CD14-positive monocyte (primary cell): ENCODE measurements around the gene DLX4. TPM values are rescaled to one million over a fixed set of nuclear protein-coding genes. Genes with fewer than 3 reads are reported as not detected.

Experiments used
- DNase-seq, 3 donors: peaks; one replicate each; pipeline ENCODE4 v3.0.0-alpha.2; 2011 to 2022
- H2AFZ ChIP-seq: 2 replicates; pipeline ENCODE4 v1.6.0; 2012; ENCODE audit warnings: mild to moderate bottlenecking, low read depth, low read length, inconsistent platforms; ENCODE audit not compliant: insufficient read depth, poor library complexity, severe bottlenecking
- H3K27ac ChIP-seq, 2 donors: 1 replicate in 1 of 2; 2 replicates in 1 of 2; pipeline ENCODE4 v1.5.1; 2012 to 2013; ENCODE audit warnings: low read length in 2 of 2, control low read depth in 1 of 2, inconsistent platforms in 1 of 2, low read depth in 1 of 2, mild to moderate bottlenecking in 1 of 2
- H3K27me3 ChIP-seq, 2 donors: one replicate each; pipeline versions ENCODE4 v1.6.0 to v1.6.1; 2011 to 2013; ENCODE audit warnings: low read length in 2 of 2; ENCODE audit not compliant: control insufficient read depth in 2 of 2, insufficient read depth in 2 of 2
- H3K36me3 ChIP-seq, 2 donors: replicated peaks in 1 of 2; 1 replicate in 1 of 2; 2 replicates in 1 of 2; pipeline versions ENCODE4 v1.5.1 to v1.6.1; 2012 to 2013; ENCODE audit warnings: low read length in 2 of 2, control low read depth in 1 of 2, inconsistent platforms in 1 of 2, mild to moderate bottlenecking in 1 of 2; ENCODE audit not compliant: insufficient read depth in 2 of 2, control insufficient read depth in 1 of 2
- H3K4me1 ChIP-seq, 2 donors: 1 replicate in 1 of 2; 2 replicates in 1 of 2; pipeline versions ENCODE4 v1.5.1 to v1.6.1; 2012 to 2013; ENCODE audit warnings: low read length in 2 of 2, control low read depth in 1 of 2, inconsistent platforms in 1 of 2, mild to moderate bottlenecking in 1 of 2, moderate library complexity in 1 of 2; ENCODE audit not compliant: insufficient read depth in 2 of 2, control insufficient read depth in 1 of 2
- H3K4me2 ChIP-seq: replicated peaks from 2 replicates; pipeline ENCODE3; 2012; ENCODE audit warnings: low read length, moderate library complexity, mild to moderate bottlenecking; ENCODE audit not compliant: poor library complexity, severe bottlenecking; ENCODE audit errors: extremely low read depth
- H3K4me3 ChIP-seq, 3 experiments: fragments of 200-600 bp in 1 of 3; sonication (generic) in 1 of 3; replicated peaks in 1 of 3; 1 replicate in 2 of 3; 2 replicates in 1 of 3; pipeline ENCODE4 v1.5.1; 2011 to 2013; ENCODE audit warnings: low read length in 3 of 3, mild to moderate bottlenecking in 3 of 3, control low read depth in 2 of 3, low read depth in 2 of 3, inconsistent platforms in 1 of 3, moderate library complexity in 1 of 3
- H3K79me2 ChIP-seq: 2 replicates; pipeline ENCODE4 v1.6.0; 2012; ENCODE audit warnings: mild to moderate bottlenecking, control low read depth, inconsistent platforms, low read length, moderate library complexity; ENCODE audit not compliant: insufficient read depth
- H3K9ac ChIP-seq: 2 replicates; pipeline ENCODE4 v1.6.0; 2017; ENCODE audit warnings: low read length, mild to moderate bottlenecking; ENCODE audit not compliant: insufficient read depth, poor library complexity, severe bottlenecking
- H3K9me3 ChIP-seq, 2 donors: replicated peaks in 1 of 2; 1 replicate in 1 of 2; 2 replicates in 1 of 2; pipeline versions ENCODE4 v1.5.1 to v1.6.1; 2012 to 2013; ENCODE audit warnings: low read length in 2 of 2, control low read depth in 1 of 2; ENCODE audit not compliant: control insufficient read depth in 1 of 2, insufficient read depth in 1 of 2
- H4K20me1 ChIP-seq: 2 replicates; pipeline ENCODE4 v1.6.0; 2012; ENCODE audit warnings: mild to moderate bottlenecking, low read length, control low read depth, moderate library complexity; ENCODE audit not compliant: insufficient read depth
- H3K27ac Mint-ChIP-seq, 7 donors: one replicate each; pipeline ENCODE4 v1.8.0; 2020; ENCODE audit warnings: mild to moderate bottlenecking in 7 of 7, mixed read lengths in 7 of 7, moderate library complexity in 6 of 7, inconsistent platforms in 2 of 7
- H3K27me3 Mint-ChIP-seq, 3 donors: one replicate each; pipeline ENCODE4 v1.8.0; 2021 to 2022; ENCODE audit warnings: low read depth in 3 of 3, mild to moderate bottlenecking in 3 of 3, mixed read lengths in 3 of 3, moderate library complexity in 3 of 3, inconsistent platforms in 1 of 3
- H3K36me3 Mint-ChIP-seq, 2 donors: one replicate each; pipeline ENCODE4 v1.8.0; 2020; ENCODE audit warnings: mixed read lengths in 2 of 2, inconsistent platforms in 1 of 2, mild to moderate bottlenecking in 1 of 2
- H3K4me1 Mint-ChIP-seq: one replicate; pipeline ENCODE4 v1.8.0; 2020; ENCODE audit warnings: mild to moderate bottlenecking, mixed read lengths
- H3K4me3 Mint-ChIP-seq, 2 donors: one replicate each; pipeline ENCODE4 v1.8.0; 2020; ENCODE audit warnings: mild to moderate bottlenecking in 2 of 2, mixed read lengths in 2 of 2, moderate library complexity in 1 of 2
- H3K9me3 Mint-ChIP-seq, 7 donors: one replicate each; pipeline ENCODE4 v1.8.0; 2020 to 2022; ENCODE audit warnings: mixed read lengths in 7 of 7, mild to moderate bottlenecking in 6 of 7, moderate library complexity in 6 of 7, inconsistent platforms in 2 of 7
- WGBS: methylation state at CpG from one replicate; pipeline ENCODE4 v1.1.5; 2013; ENCODE audit warnings: missing lambda C conversion rate; ENCODE audit not compliant: insufficient coverage; 5-methylcytosine and 5-hydroxymethylcytosine counted together
- intact Hi-C, 2 donors: fragments of 100-400 bp; cut with micrococcal nuclease; formaldehyde crosslinking; loops; one replicate each; pipeline versions ENCODE4 v1.15.0 to v1.15.1; 2023
- polyA plus RNA-seq, 3 donors: library from polyadenylated mRNA; depleted of rRNA in 1 of 3; unstranded in 2 of 3; stranded (reverse) in 1 of 3; fragments of 300-500 nt in 2 of 3; fragments of >200 nt in 1 of 3; fragmentation: Illumina TruSeq in 2 of 3; gene quantifications; 1 replicate in 2 of 3; 2 replicates in 1 of 3; pipeline ENCODE4 v1.2.3, GENCODE V29; 2012 to 2021
- TF ChIP-seq, protein P1 (sequence below): fragments of 200-600 bp; IDR thresholded peaks from one replicate; pipeline ENCODE4 v1.8.0; 2022; ENCODE audit warnings: antibody characterized with exemption, mild to moderate bottlenecking

Gene DLX4
- polyA plus RNA-seq, 3 donors, result 0.20 to 3.5 TPM; not detected in 1

GRCh38 chr17:49958723-49959122 lies 10.3 kb upstream of the DLX4 start:
- intact Hi-C loops, result loop anchor here in 1 of 2 donors (5.0 kb wide), 1 partner anchor 76 kb away; no protein-coding TSS in a partner anchor
- 100% methylated on average over 1 of the region's 4 CpGs for WGBS
- Histone ChIP-seq H2AFZ (no peak overlapping the region), H3K4me1 (peaks cover 10 to 16% of the 10 kb centered on the region in 2 donors), H3K79me2 (no peaks in the 10 kb centered on the region), H3K36me3 (no peaks in the 10 kb centered on the region), H3K9me3 (peaks cover 0 to 9% of the 10 kb centered on the region in 2 donors), H3K27me3 (peaks cover 16 to 63% of the 10 kb centered on the region in 2 donors), H3K4me2 (no peak overlapping the region), H3K27ac (no peak overlapping the region), H3K4me3 (no peak overlapping the region), H3K9ac (no peak overlapping the region), H4K20me1 (no peaks in the 10 kb centered on the region)
- Mint-ChIP-seq H3K36me3 (peaks cover 6 to 10% of the 10 kb centered on the region in 2 donors), H3K4me3 (no peak overlapping the region), H3K9me3 (peaks cover 0 to 19% (median 7%) of the 10 kb centered on the region in 7 donors), H3K27ac (no peak overlapping the region), H3K27me3 (peaks cover 51 to 84% (median 63%) of the 10 kb centered on the region in 3 donors), H3K4me1 (peaks cover 19% of the 10 kb centered on the region)
- DNase-seq, result no peak
- TF ChIP-seq, protein P1, sequence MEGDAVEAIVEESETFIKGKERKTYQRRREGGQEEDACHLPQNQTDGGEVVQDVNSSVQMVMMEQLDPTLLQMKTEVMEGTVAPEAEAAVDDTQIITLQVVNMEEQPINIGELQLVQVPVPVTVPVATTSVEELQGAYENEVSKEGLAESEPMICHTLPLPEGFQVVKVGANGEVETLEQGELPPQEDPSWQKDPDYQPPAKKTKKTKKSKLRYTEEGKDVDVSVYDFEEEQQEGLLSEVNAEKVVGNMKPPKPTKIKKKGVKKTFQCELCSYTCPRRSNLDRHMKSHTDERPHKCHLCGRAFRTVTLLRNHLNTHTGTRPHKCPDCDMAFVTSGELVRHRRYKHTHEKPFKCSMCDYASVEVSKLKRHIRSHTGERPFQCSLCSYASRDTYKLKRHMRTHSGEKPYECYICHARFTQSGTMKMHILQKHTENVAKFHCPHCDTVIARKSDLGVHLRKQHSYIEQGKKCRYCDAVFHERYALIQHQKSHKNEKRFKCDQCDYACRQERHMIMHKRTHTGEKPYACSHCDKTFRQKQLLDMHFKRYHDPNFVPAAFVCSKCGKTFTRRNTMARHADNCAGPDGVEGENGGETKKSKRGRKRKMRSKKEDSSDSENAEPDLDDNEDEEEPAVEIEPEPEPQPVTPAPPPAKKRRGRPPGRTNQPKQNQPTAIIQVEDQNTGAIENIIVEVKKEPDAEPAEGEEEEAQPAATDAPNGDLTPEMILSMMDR, result no peak

- no peak overlapping the region for H3K4me2 ChIP-seq
- no peak overlapping the region for H2AFZ ChIP-seq
- Mint-ChIP-seq H3K36me3 (peaks cover 11 to 16% of the 10 kb centered on the region in 2 donors), H3K27me3 (peaks cover 58 to 84% (median 65%) of the 10 kb centered on the region in 3 donors), H3K4me3 (peak overlapping the region in 1 of 2 donors; percentile 56), H3K27ac (peak overlapping the region in 1 of 7 donors; percentile 62), H3K9me3 (peaks cover 0 to 23% (median 13%) of the 10 kb centered on the region in 7 donors), H3K4me1 (peaks cover 25% of the 10 kb centered on the region)
- TF ChIP-seq, protein P1, result no peak
- no peak overlapping the region for H3K4me3 ChIP-seq
- H4K20me1 ChIP-seq, result no peaks in the 10 kb centered on the region
- intact Hi-C loops, result loop anchor here in 1 of 2 donors (5.0 kb wide), 1 partner anchor 77 kb away; no protein-coding TSS in a partner anchor
- H3K9ac ChIP-seq, result no peak overlapping the region
- peaks cover 17 to 23% of the 10 kb centered on the region in 2 donors for H3K4me1 ChIP-seq
- WGBS, result 64% methylated on average over 4 of the region's 8 CpGs
- no peaks in the 10 kb centered on the region for H3K36me3 ChIP-seq
- DNase-seq, result no peak
- H3K27ac ChIP-seq, result no peak overlapping the region
- H3K27me3 ChIP-seq, result peaks cover 22 to 63% of the 10 kb centered on the region in 2 donors
- H3K9me3 ChIP-seq, result peaks cover 0 to 15% of the 10 kb centered on the region in 2 donors
- H3K79me2 ChIP-seq, result no peaks in the 10 kb centered on the region
Observed at GRCh38 chr17:49959183-49959935, 9.6 kb upstream of the DLX4 start.
